ENCODE measurements around the gene SETBP1.

Gene SETBP1

DNA sequence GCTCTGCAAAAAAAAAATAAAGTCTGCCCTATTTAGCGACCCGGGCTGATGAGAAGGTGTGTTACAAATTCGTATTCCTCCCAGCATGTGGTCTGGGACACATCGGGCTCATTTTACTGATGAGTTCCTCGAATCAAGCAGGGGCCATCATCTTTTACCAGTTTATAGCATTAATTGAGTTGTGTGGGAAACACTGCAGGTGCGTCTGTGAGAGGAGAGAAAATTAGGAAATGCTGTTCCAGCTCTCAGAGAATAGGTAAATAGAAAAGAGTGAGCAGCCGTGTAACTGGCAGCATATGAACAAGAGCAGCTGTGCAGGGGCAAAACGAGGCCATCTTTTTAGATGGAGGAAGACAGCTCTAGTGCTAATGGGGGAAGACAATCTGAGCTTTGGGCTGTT, 216.7 kb downstream of the SETBP1 start:
- Histone ChIP-seq H4K12ac (ENCODE audit: low read depth, low read length) (no peak overlapping the region), H2AFZ (ENCODE audit: insufficient read depth, low read length, poor library complexity) (no peak overlapping the region), H3K4me1 (ENCODE audit: control insufficient read depth in 1 of 2, insufficient read depth in 2 of 2, low read length in 2 of 2) (peaks cover 0 to 5% of the 10 kb centered on the region in 2 experiments), H3K79me1 (ENCODE audit: low read length) (no peaks in the 10 kb centered on the region), H3K9me3 (ENCODE audit: insufficient read depth, low read depth, low read length) (no peaks in the 10 kb centered on the region), H2BK5ac (ENCODE audit: low read depth, low read length, poor library complexity) (no peak overlapping the region), H3K79me2 (ENCODE audit: control insufficient read depth, insufficient read depth, low read length, poor library complexity) (no peaks in the 10 kb centered on the region), H2BK12ac (ENCODE audit: low read length) (no peak overlapping the region), H3K36me3 (ENCODE audit: control insufficient read depth in 1 of 2, insufficient read depth in 2 of 2, low read length in 2 of 2) (no peaks in the 10 kb centered on the region), H3K4me3 (ENCODE audit: low read depth, low read length) (no peak overlapping the region), H3K18ac (ENCODE audit: low read length) (no peak overlapping the region), H2BK120ac (ENCODE audit: insufficient read depth, low read length, poor library complexity) (no peak overlapping the region), H3K14ac (ENCODE audit: low read length) (no peak overlapping the region), H3K4me2 (ENCODE audit: low read length) (no peak overlapping the region), H4K8ac (ENCODE audit: low read depth, low read length) (no peak overlapping the region), H3K27ac (ENCODE audit: low read depth, low read length) (no peak overlapping the region), H3K27me3 (ENCODE audit: insufficient read depth, low read length) (no peaks in the 10 kb centered on the region), H3K23ac (ENCODE audit: low read length) (no peak overlapping the region), H3K4ac (ENCODE audit: low read depth, low read length) (no peak overlapping the region), H2AK5ac (ENCODE audit: low read length) (no peak overlapping the region), H3K9ac (ENCODE audit: low read length) (no peak overlapping the region), H4K91ac (ENCODE audit: low read depth, low read length) (no peak overlapping the region)
- no peak for DNase-seq
- no CpG with 5 or more reads among the region's 8 CpGs for WGBS (ENCODE audit: extremely low coverage, insufficient coverage, insufficient read length)

DNA sequence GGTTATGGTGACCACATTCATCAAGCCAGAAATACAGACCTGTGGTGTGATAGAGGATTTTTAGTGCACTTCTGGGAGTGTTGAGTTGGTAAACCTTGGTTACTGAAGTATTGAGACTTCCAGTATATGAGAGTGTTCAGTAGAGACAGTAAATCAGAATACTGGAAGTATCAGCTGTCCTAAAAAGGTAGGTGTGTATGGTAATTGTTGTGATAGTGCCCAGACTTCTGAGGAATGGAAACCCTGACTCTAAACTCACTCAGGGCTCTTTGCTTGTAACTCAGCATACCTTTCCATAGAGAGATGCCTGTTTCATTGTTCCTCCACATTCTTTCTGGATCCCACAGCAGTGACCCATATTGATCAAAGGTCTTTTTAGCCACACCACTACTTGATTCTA, 217.1 kb downstream of the SETBP1 start:
- no peak overlapping the region for H3K9ac ChIP-seq (ENCODE audit: low read length)
- no peak for DNase-seq
- no peak overlapping the region for H3K23ac ChIP-seq (ENCODE audit: low read length)
- no peak overlapping the region for H2BK120ac ChIP-seq (ENCODE audit: insufficient read depth, low read length, poor library complexity)
- H2AFZ ChIP-seq (ENCODE audit: insufficient read depth, low read length, poor library complexity), result no peak overlapping the region
- no peak overlapping the region for H3K4me2 ChIP-seq (ENCODE audit: low read length)
- no peaks in the 10 kb centered on the region for H3K79me1 ChIP-seq (ENCODE audit: low read length)
- no peak overlapping the region for H2AK5ac ChIP-seq (ENCODE audit: low read length)
- H4K91ac ChIP-seq (ENCODE audit: low read depth, low read length), result no peak overlapping the region
- H3K9me3 ChIP-seq (ENCODE audit: insufficient read depth, low read depth, low read length), result no peaks in the 10 kb centered on the region
- H3K4me1 ChIP-seq (ENCODE audit: control insufficient read depth in 1 of 2, insufficient read depth in 2 of 2, low read length in 2 of 2), result peaks cover 0 to 5% of the 10 kb centered on the region in 2 experiments
- no peak overlapping the region for H4K8ac ChIP-seq (ENCODE audit: low read depth, low read length)
- H3K36me3 ChIP-seq (ENCODE audit: control insufficient read depth in 1 of 2, insufficient read depth in 2 of 2, low read length in 2 of 2), result no peaks in the 10 kb centered on the region
- H3K4ac ChIP-seq (ENCODE audit: low read depth, low read length), result no peak overlapping the region
- no peak overlapping the region for H2BK12ac ChIP-seq (ENCODE audit: low read length)
- no peak overlapping the region for H2BK5ac ChIP-seq (ENCODE audit: low read depth, low read length, poor library complexity)
- no peak overlapping the region for H4K12ac ChIP-seq (ENCODE audit: low read depth, low read length)
- H3K79me2 ChIP-seq (ENCODE audit: control insufficient read depth, insufficient read depth, low read length, poor library complexity), result no peaks in the 10 kb centered on the region
- no peak overlapping the region for H3K4me3 ChIP-seq (ENCODE audit: low read depth, low read length)
- no peaks in the 10 kb centered on the region for H3K27me3 ChIP-seq (ENCODE audit: insufficient read depth, low read length)
- H3K27ac ChIP-seq (ENCODE audit: low read depth, low read length), result no peak overlapping the region
- no peak overlapping the region for H3K14ac ChIP-seq (ENCODE audit: low read length)
- H3K18ac ChIP-seq (ENCODE audit: low read length), result no peak overlapping the region

DNA sequence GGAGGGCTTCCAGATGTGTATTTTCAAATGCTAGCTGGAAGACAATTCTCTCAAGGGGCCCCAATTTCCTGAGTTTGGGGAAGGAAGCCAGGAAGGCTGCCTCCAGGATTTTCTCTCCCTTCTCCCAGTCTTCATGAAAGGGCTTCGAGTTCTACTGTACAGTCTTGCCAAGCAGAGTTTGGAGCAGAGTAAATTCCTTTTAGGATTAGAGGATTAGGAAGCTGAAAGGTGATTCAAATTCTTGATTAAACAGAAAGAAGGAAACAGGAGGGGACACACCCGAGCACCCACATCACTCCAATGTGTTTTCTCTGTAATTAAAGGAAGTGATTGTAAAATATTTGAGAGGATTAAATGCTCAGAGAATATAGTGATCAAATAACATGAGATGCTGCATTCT, 217.8 kb downstream of the SETBP1 start:
- Histone ChIP-seq H3K9me3 (ENCODE audit: insufficient read depth, low read depth, low read length) (no peaks in the 10 kb centered on the region), H2BK12ac (ENCODE audit: low read length) (no peak overlapping the region), H2BK5ac (ENCODE audit: low read depth, low read length, poor library complexity) (no peak overlapping the region), H3K4me3 (ENCODE audit: low read depth, low read length) (no peak overlapping the region), H3K4ac (ENCODE audit: low read depth, low read length) (no peak overlapping the region), H4K8ac (ENCODE audit: low read depth, low read length) (no peak overlapping the region), H2BK120ac (ENCODE audit: insufficient read depth, low read length, poor library complexity) (no peak overlapping the region), H3K27me3 (ENCODE audit: insufficient read depth, low read length) (no peaks in the 10 kb centered on the region), H3K79me1 (ENCODE audit: low read length) (no peaks in the 10 kb centered on the region), H3K4me1 (ENCODE audit: control insufficient read depth in 1 of 2, insufficient read depth in 2 of 2, low read length in 2 of 2) (peaks cover 0 to 5% of the 10 kb centered on the region in 2 experiments), H4K12ac (ENCODE audit: low read depth, low read length) (no peak overlapping the region), H3K27ac (ENCODE audit: low read depth, low read length) (no peak overlapping the region), H2AK5ac (ENCODE audit: low read length) (no peak overlapping the region), H3K14ac (ENCODE audit: low read length) (no peak overlapping the region), H3K79me2 (ENCODE audit: control insufficient read depth, insufficient read depth, low read length, poor library complexity) (no peaks in the 10 kb centered on the region), H3K18ac (ENCODE audit: low read length) (no peak overlapping the region), H3K9ac (ENCODE audit: low read length) (no peak overlapping the region), H3K23ac (ENCODE audit: low read length) (no peak overlapping the region), H3K4me2 (ENCODE audit: low read length) (no peak overlapping the region), H2AFZ (ENCODE audit: insufficient read depth, low read length, poor library complexity) (no peak overlapping the region), H4K91ac (ENCODE audit: low read depth, low read length) (no peak overlapping the region), H3K36me3 (ENCODE audit: control insufficient read depth in 1 of 2, insufficient read depth in 2 of 2, low read length in 2 of 2) (no peaks in the 10 kb centered on the region)
- DNase-seq, result no peak
- no CpG with 5 or more reads among the region's 2 CpGs for WGBS (ENCODE audit: extremely low coverage, insufficient coverage, insufficient read length)

DNA sequence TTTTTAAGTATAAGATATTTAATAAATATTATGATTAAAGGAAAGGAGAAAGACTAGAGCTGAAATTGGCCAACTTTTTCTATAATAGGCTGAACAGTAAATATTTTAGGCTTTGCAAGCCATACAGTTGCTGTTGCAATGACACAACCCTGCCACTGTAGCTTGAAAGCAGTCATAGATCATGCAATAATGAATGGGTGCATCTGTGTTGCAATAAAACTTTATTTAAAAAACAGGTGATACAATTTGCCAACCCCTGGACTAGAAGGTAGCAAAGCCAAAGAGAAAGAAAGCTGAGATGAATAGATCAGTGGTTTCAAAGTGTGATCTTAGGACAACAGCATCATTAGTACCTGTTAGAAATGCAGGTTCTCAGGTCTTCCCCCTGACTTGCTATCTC, 219.1 kb downstream of the SETBP1 start:
- H2BK120ac ChIP-seq (ENCODE audit: insufficient read depth, low read length, poor library complexity), result no peak overlapping the region
- H3K4me2 ChIP-seq (ENCODE audit: low read length), result no peak overlapping the region

More for the DNA sequence above, 219.1 kb downstream of the SETBP1 start:
- no peaks in the 10 kb centered on the region for H3K9me3 ChIP-seq (ENCODE audit: insufficient read depth, low read depth, low read length)
- H3K4me3 ChIP-seq (ENCODE audit: low read depth, low read length), result no peak overlapping the region
- no peak overlapping the region for H3K23ac ChIP-seq (ENCODE audit: low read length)
- no peak overlapping the region for H3K14ac ChIP-seq (ENCODE audit: low read length)
- no peak overlapping the region for H3K9ac ChIP-seq (ENCODE audit: low read length)
- H2AK5ac ChIP-seq (ENCODE audit: low read length), result no peak overlapping the region
- no peak overlapping the region for H4K91ac ChIP-seq (ENCODE audit: low read depth, low read length)
- no peak overlapping the region for H2AFZ ChIP-seq (ENCODE audit: insufficient read depth, low read length, poor library complexity)
- no peak overlapping the region for H3K4ac ChIP-seq (ENCODE audit: low read depth, low read length)
- H4K12ac ChIP-seq (ENCODE audit: low read depth, low read length), result no peak overlapping the region
- no peaks in the 10 kb centered on the region for H3K27me3 ChIP-seq (ENCODE audit: insufficient read depth, low read length)
- DNase-seq, result no peak
- H2BK12ac ChIP-seq (ENCODE audit: low read length), result no peak overlapping the region
- H4K8ac ChIP-seq (ENCODE audit: low read depth, low read length), result no peak overlapping the region
- H3K27ac ChIP-seq (ENCODE audit: low read depth, low read length), result no peak overlapping the region
- H3K36me3 ChIP-seq (ENCODE audit: control insufficient read depth in 1 of 2, insufficient read depth in 2 of 2, low read length in 2 of 2), result no peaks in the 10 kb centered on the region
- peaks cover 0 to 5% of the 10 kb centered on the region in 2 experiments for H3K4me1 ChIP-seq (ENCODE audit: control insufficient read depth in 1 of 2, insufficient read depth in 2 of 2, low read length in 2 of 2)
- H3K79me2 ChIP-seq (ENCODE audit: control insufficient read depth, insufficient read depth, low read length, poor library complexity), result no peaks in the 10 kb centered on the region
- no peak overlapping the region for H2BK5ac ChIP-seq (ENCODE audit: low read depth, low read length, poor library complexity)
- H3K79me1 ChIP-seq (ENCODE audit: low read length), result no peaks in the 10 kb centered on the region
- no peak overlapping the region for H3K18ac ChIP-seq (ENCODE audit: low read length)
